IMR-90 (cell line): Measurements from ENCODE around the gene LRPPRC. TPM values are rescaled to one million over a fixed set of nuclear protein-coding genes. Genes with fewer than 3 reads are reported as not detected.

Experiments
- ATAC-seq: fragments of 200-7000 bp; cut with Tn5 transposase; 2 replicates; pipeline ENCODE4 v1.9.1; 2020; ENCODE audit warnings: low read depth, mild to moderate bottlenecking, moderate library complexity
- BruUV-seq: library from RNA; stranded (reverse); fragments of 400-500 nt; replicated peaks from 2 replicates; lab custom pipeline; 2021; lab: Mats Ljungman, UMichigan
- CTCF ChIA-PET: fragments of 300-600 bp; formaldehyde crosslinking; extraction: SDS; loops from one replicate; lab custom pipeline; 2021; ENCODE audit warnings: antibody characterized with exemption; lab: Yijun Ruan, JAX
- POLR2A ChIA-PET: fragments of 300-600 bp; sonication (Branson Sonifier 250); formaldehyde crosslinking; loops from one replicate; lab custom pipeline; 2022; ENCODE audit warnings: antibody characterized with exemption; ENCODE audit not compliant: unreplicated experiment; lab: Charles Lee
- DNase-seq: peaks from one replicate; pipeline ENCODE4 v3.0.0; 2013
- H2AFZ ChIP-seq: replicated peaks from 2 replicates; pipeline ENCODE3; 2013; ENCODE audit warnings: low read length, mild to moderate bottlenecking; ENCODE audit not compliant: poor library complexity
- H2AK5ac ChIP-seq: 2 replicates; pipeline ENCODE4 v1.6.1; 2013; ENCODE audit warnings: low read depth, low read length, inconsistent platforms
- H2AK9ac ChIP-seq: replicated peaks from 2 replicates; pipeline ENCODE3; 2013; ENCODE audit warnings: mild to moderate bottlenecking, low read depth, low read length, moderate library complexity; ENCODE audit not compliant: poor library complexity
- H2BK120ac ChIP-seq: 2 replicates; pipeline ENCODE4 v1.6.1; 2013; ENCODE audit warnings: low read depth, low read length, inconsistent platforms
- H2BK15ac ChIP-seq: 3 replicates; pipeline ENCODE4 v1.6.1; 2013; ENCODE audit warnings: low read depth, low read length, inconsistent platforms
- H2BK20ac ChIP-seq: 2 replicates; pipeline ENCODE4 v1.6.1; 2013; ENCODE audit warnings: low read depth, mild to moderate bottlenecking, inconsistent platforms, low read length, moderate library complexity
- H2BK5ac ChIP-seq: 2 replicates; pipeline ENCODE4 v1.6.1; 2013; ENCODE audit warnings: mild to moderate bottlenecking, low read depth, low read length, inconsistent platforms; ENCODE audit not compliant: poor library complexity, severe bottlenecking
- H3K14ac ChIP-seq: replicated peaks from 2 replicates; pipeline ENCODE4 v1.6.1; 2013; ENCODE audit warnings: low read depth, low read length, inconsistent platforms
- H3K18ac ChIP-seq: 2 replicates; pipeline ENCODE4 v1.6.1; 2013; ENCODE audit warnings: low read depth, low read length, control low read depth
- H3K23ac ChIP-seq: 2 replicates; pipeline ENCODE4 v1.6.1; 2013; ENCODE audit warnings: low read depth, low read length, inconsistent platforms
- H3K27ac ChIP-seq: 2 replicates; pipeline ENCODE4 v1.5.1; 2013; ENCODE audit warnings: mild to moderate bottlenecking, control low read depth, low read length; ENCODE audit not compliant: insufficient read depth
- H3K27me3 ChIP-seq: 2 replicates; pipeline ENCODE4 v1.6.1; 2013; ENCODE audit warnings: low read length; ENCODE audit not compliant: control insufficient read depth, insufficient read depth
- H3K36me3 ChIP-seq: 2 replicates; pipeline ENCODE4 v1.6.1; 2013; ENCODE audit warnings: low read length, mixed read lengths; ENCODE audit not compliant: control insufficient read depth, insufficient read depth
- H3K4ac ChIP-seq: 2 replicates; pipeline ENCODE4 v1.6.1; 2013; ENCODE audit warnings: low read depth, low read length, inconsistent platforms
- H3K4me1 ChIP-seq: 2 replicates; pipeline ENCODE4 v1.6.1; 2013; ENCODE audit warnings: low read length, mixed read lengths; ENCODE audit not compliant: control insufficient read depth, insufficient read depth
- H3K4me2 ChIP-seq: 2 replicates; pipeline ENCODE4 v1.6.1; 2013; ENCODE audit warnings: low read depth, mild to moderate bottlenecking, control low read depth, low read length, moderate library complexity
- H3K4me3 ChIP-seq: 2 replicates; pipeline ENCODE4 v1.5.1; 2013; ENCODE audit warnings: low read depth, mild to moderate bottlenecking, control low read depth, low read length, moderate library complexity; ENCODE audit not compliant: insufficient read depth
- H3K56ac ChIP-seq: 2 replicates; pipeline ENCODE4 v1.6.1; 2013; ENCODE audit warnings: low read length, inconsistent platforms; ENCODE audit not compliant: insufficient read depth; ENCODE audit errors: extremely low read depth
- H3K79me1 ChIP-seq, 2 experiments: 2 replicates each; pipeline ENCODE4 v1.6.1; 2013; ENCODE audit warnings: low read length in 2 of 2, inconsistent platforms in 1 of 2, low read depth in 1 of 2
- H3K9ac ChIP-seq: 2 replicates; pipeline ENCODE4 v1.6.1; 2013; ENCODE audit warnings: low read depth, low read length, control low read depth
- H3K9me1 ChIP-seq: 2 replicates; pipeline ENCODE4 v1.6.1; 2013; ENCODE audit warnings: low read length, inconsistent platforms; ENCODE audit not compliant: insufficient read depth
- H3K9me3 ChIP-seq: 2 replicates; pipeline ENCODE4 v1.6.1; 2013; ENCODE audit warnings: low read length; ENCODE audit not compliant: control insufficient read depth, insufficient read depth
- H4K20me1 ChIP-seq: 2 replicates; pipeline ENCODE4 v1.6.1; 2013; ENCODE audit warnings: low read length, inconsistent platforms; ENCODE audit not compliant: insufficient read depth
- H4K5ac ChIP-seq: 2 replicates; pipeline ENCODE4 v1.6.1; 2013; ENCODE audit warnings: mild to moderate bottlenecking, low read depth, low read length, control low read depth
- H4K8ac ChIP-seq, 2 experiments: 2 replicates each; pipeline ENCODE4 v1.6.1; 2013; ENCODE audit warnings: low read depth in 2 of 2, low read length in 2 of 2, control low read depth in 1 of 2, inconsistent platforms in 1 of 2
- H4K91ac ChIP-seq: 2 replicates; pipeline ENCODE4 v1.6.1; 2013; ENCODE audit warnings: low read depth, low read length, inconsistent platforms; ENCODE audit not compliant: insufficient read depth
- BHLHE40 ChIP-seq: fragments of 150-350 bp; IDR thresholded peaks from 2 replicates; pipeline ENCODE4 v1.6.1; 2016; ENCODE audit warnings: mild to moderate bottlenecking, low read depth, low read length
- CHD1 ChIP-seq: IDR thresholded peaks from 2 replicates; pipeline ENCODE4 v1.6.1; 2012; ENCODE audit warnings: low read depth, low read length, improper control_type of control experiment
- FOS ChIP-seq: fragments of 150-350 bp; IDR thresholded peaks from 2 replicates; pipeline ENCODE4 v1.6.1; 2016; ENCODE audit warnings: low read depth, low read length
- MXI1 ChIP-seq: IDR thresholded peaks from 2 replicates; pipeline ENCODE4 v1.6.1; 2012; ENCODE audit warnings: low read depth, mild to moderate bottlenecking, low read length, moderate library complexity, borderline replicate concordance
- POLR2A ChIP-seq: IDR thresholded peaks from 2 replicates; pipeline ENCODE4 v1.6.1; 2012; ENCODE audit warnings: mild to moderate bottlenecking, low read depth, low read length
- RAD21 ChIP-seq: IDR thresholded peaks from 2 replicates; pipeline ENCODE4 v1.6.1; 2012; ENCODE audit warnings: low read length, improper control_type of control experiment
- RCOR1 ChIP-seq: IDR thresholded peaks from 2 replicates; pipeline ENCODE4 v1.6.1; 2012; ENCODE audit warnings: mild to moderate bottlenecking, low read length, improper control_type of control experiment; ENCODE audit not compliant: insufficient replicate concordance
- RFX5 ChIP-seq: IDR thresholded peaks from 2 replicates; pipeline ENCODE4 v1.8.0; 2012; ENCODE audit warnings: low read depth, mild to moderate bottlenecking, low read length, moderate library complexity
- SMC3 ChIP-seq: fragments of 150-350 bp; IDR thresholded peaks from 2 replicates; pipeline ENCODE4 v1.6.1; 2016; ENCODE audit warnings: low read depth, mild to moderate bottlenecking, antibody characterized with exemption, low read length, moderate library complexity
- WGBS, 2 experiments: methylation state at CpG; one replicate each; pipeline versions ENCODE4 v1.1.5 to v1.1.7; 2013; ENCODE audit warnings: missing lambda C conversion rate in 2 of 2; ENCODE audit not compliant: insufficient read length in 1 of 2; ENCODE audit errors: extremely low coverage in 2 of 2; 5-methylcytosine and 5-hydroxymethylcytosine counted together
- dilution Hi-C: fragments of 300-500 bp; cut with HindIII; formaldehyde crosslinking; loops from one replicate; pipeline ENCODE4 v1.14.3; 2018; ENCODE audit warnings: low sequenced_read_pairs; ENCODE audit not compliant: unreplicated experiment
- in situ Hi-C: fragments of 300-500 bp; cut with MboI; formaldehyde crosslinking; loops from 3 replicates; pipeline ENCODE4 v1.14.3; 2019; ENCODE audit warnings: low sequenced_read_pairs, inconsistent platforms, mixed read lengths
- intact Hi-C: fragments of 100-400 bp; cut with micrococcal nuclease; formaldehyde crosslinking; loops from 2 replicates; pipeline ENCODE4 v1.10.0; 2022
- polyA plus RNA-seq, 3 experiments: library from polyadenylated mRNA; depleted of rRNA; stranded (reverse); fragments of >200 nt; gene quantifications; 2 replicates each; pipeline ENCODE4 v1.2.3, GENCODE V29; 2012; ENCODE audit warnings: low replicate concordance in 1 of 3
- total RNA-seq: library from RNA; depleted of rRNA; stranded (reverse); fragments of >200 nt; gene quantifications from 2 replicates; pipeline ENCODE4 v1.2.3, GENCODE V29; 2012
- TF ChIP-seq, protein P1 (sequence below): fragments of 150-350 bp; IDR thresholded peaks from 2 replicates; pipeline ENCODE4 v1.6.1; 2017; ENCODE audit warnings: mild to moderate bottlenecking, antibody characterized with exemption, low read length, low read depth
- TF ChIP-seq, protein P2 (sequence below): fragments of 150-350 bp; IDR thresholded peaks from 2 replicates; pipeline ENCODE4 v1.6.1; 2016; ENCODE audit warnings: low read depth, mild to moderate bottlenecking, low read length, moderate library complexity, borderline replicate concordance

Gene LRPPRC
- total and polyA plus RNA-seq, 2 of the 4 experiments (the other 2 are of a cell fraction) = 30.4 to 36.0 TPM

DNA sequence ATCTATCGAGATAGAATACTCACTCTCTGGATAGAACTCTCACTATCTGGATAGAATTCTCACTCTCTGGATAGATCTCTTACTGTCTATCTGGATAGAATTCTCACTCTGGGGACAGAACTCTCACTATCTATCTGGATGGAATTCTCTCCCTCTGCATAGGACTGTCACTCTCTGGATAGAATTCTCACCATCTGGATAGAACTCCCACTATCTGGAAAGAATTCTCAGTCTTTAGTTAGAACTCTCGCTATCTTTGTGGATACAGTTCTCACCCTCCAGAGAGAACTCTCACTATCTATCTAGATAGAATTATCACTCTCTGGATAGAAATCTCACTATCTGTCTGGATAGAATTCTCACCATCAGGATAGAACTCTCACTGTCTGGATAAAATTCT, 140.5 kb downstream of the LRPPRC start:
- Histone ChIP-seq H2BK20ac (no peak overlapping the region), H4K8ac (no peak overlapping the region), H4K20me1 (no peaks in the 10 kb centered on the region), H3K27ac (no peak overlapping the region), H3K56ac (no peak overlapping the region), H2AK9ac (no peak overlapping the region), H3K23ac (no peak overlapping the region), H2AK5ac (no peak overlapping the region), H2BK120ac (no peak overlapping the region), H4K91ac (no peak overlapping the region), H3K4me1 (no peaks in the 10 kb centered on the region), H3K18ac (no peak overlapping the region), H3K4ac (no peak overlapping the region), H3K79me1 (no peaks in the 10 kb centered on the region), H3K9me3 (no peaks in the 10 kb centered on the region), H2BK5ac (no peak overlapping the region), H3K36me3 (no peaks in the 10 kb centered on the region), H3K27me3 (peaks cover 35% of the 10 kb centered on the region), H4K5ac (no peak overlapping the region), H3K9ac (no peak overlapping the region), H2BK15ac (no peak overlapping the region), H3K4me2 (no peak overlapping the region), H3K9me1 (no peaks in the 10 kb centered on the region), H3K14ac (no peak overlapping the region), H2AFZ (no peak overlapping the region), H3K4me3 (no peak overlapping the region)
- no TSS peak for BruUV-seq
- POLR2A ChIA-PET = no interaction called here
- WGBS, 2 experiments = no CpG with 5 or more reads among the region's 2 CpGs
- ATAC-seq (no peak), DNase-seq (no peak)
- dilution Hi-C loops (no loop called here), in situ Hi-C loops (no loop called here), intact Hi-C loops (no loop called here)
- CTCF ChIA-PET = no interaction called here
- no peak for TF ChIP-seq BHLHE40
- TF ChIP-seq SMC3 = no peak
- TF ChIP-seq MXI1 = no peak
- TF ChIP-seq POLR2A = no peak
- TF ChIP-seq, protein P1, sequence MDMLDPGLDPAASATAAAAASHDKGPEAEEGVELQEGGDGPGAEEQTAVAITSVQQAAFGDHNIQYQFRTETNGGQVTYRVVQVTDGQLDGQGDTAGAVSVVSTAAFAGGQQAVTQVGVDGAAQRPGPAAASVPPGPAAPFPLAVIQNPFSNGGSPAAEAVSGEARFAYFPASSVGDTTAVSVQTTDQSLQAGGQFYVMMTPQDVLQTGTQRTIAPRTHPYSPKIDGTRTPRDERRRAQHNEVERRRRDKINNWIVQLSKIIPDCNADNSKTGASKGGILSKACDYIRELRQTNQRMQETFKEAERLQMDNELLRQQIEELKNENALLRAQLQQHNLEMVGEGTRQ = no peak
- TF ChIP-seq CHD1 = no peak
- no peak for TF ChIP-seq RFX5
- no peak for TF ChIP-seq FOS
- TF ChIP-seq RCOR1 = no peak
- TF ChIP-seq RAD21 = no peak
- TF ChIP-seq, protein P2, sequence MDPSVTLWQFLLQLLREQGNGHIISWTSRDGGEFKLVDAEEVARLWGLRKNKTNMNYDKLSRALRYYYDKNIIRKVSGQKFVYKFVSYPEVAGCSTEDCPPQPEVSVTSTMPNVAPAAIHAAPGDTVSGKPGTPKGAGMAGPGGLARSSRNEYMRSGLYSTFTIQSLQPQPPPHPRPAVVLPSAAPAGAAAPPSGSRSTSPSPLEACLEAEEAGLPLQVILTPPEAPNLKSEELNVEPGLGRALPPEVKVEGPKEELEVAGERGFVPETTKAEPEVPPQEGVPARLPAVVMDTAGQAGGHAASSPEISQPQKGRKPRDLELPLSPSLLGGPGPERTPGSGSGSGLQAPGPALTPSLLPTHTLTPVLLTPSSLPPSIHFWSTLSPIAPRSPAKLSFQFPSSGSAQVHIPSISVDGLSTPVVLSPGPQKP = no peak
